Thyroid gland (tissue), 4 donors: ENCODE data around the gene APMAP.

Experiments
- POLR2A ChIP-seq, 2 donors: fragments of 450-650 bp; IDR thresholded peaks; one replicate each; pipeline ENCODE4 v1.6.1; 2017; ENCODE audit warnings: antibody characterized with exemption in 2 of 2, mild to moderate bottlenecking in 2 of 2, moderate library complexity in 1 of 2
- TF ChIP-seq, protein P1 (sequence below), 6 experiments: fragments of 200-600 bp in 3 of 6; fragments of 450-650 bp in 3 of 6; sonication (generic) in 3 of 6; IDR thresholded peaks; one replicate each; pipeline ENCODE4 v1.5.1; 2016 to 2019; ENCODE audit warnings: antibody characterized with exemption in 6 of 6, mild to moderate bottlenecking in 2 of 6, inconsistent platforms in 1 of 6, moderate library complexity in 1 of 6

DNA sequence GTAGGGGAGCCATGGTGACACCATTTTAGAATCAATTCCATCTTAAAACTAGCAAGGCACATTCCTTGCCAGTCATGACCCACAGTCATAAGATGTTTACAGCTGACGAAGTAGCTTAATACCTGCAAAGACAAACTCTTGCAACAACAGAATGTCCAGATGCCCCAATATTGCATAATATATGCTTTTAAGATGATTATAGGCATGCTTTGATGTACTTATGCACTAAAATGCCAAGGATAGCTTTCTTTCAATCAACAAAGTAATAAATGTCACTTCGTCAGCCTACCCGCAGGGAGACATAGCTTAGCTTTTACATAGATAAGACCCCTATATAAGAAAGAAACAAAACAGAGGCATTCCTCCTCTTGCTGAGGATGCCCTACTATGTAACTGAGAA, 38.7 kb upstream of the APMAP start:
- TF ChIP-seq, protein P1, sequence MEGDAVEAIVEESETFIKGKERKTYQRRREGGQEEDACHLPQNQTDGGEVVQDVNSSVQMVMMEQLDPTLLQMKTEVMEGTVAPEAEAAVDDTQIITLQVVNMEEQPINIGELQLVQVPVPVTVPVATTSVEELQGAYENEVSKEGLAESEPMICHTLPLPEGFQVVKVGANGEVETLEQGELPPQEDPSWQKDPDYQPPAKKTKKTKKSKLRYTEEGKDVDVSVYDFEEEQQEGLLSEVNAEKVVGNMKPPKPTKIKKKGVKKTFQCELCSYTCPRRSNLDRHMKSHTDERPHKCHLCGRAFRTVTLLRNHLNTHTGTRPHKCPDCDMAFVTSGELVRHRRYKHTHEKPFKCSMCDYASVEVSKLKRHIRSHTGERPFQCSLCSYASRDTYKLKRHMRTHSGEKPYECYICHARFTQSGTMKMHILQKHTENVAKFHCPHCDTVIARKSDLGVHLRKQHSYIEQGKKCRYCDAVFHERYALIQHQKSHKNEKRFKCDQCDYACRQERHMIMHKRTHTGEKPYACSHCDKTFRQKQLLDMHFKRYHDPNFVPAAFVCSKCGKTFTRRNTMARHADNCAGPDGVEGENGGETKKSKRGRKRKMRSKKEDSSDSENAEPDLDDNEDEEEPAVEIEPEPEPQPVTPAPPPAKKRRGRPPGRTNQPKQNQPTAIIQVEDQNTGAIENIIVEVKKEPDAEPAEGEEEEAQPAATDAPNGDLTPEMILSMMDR (IDR thresholded peaks at IDR 0.05) = no peak
- no peak for TF ChIP-seq POLR2A (IDR thresholded peaks at IDR 0.05)
